Rectal smooth muscle tissue (tissue), 1 donor: ENCODE measurements around the gene FAM83B.

Experiments
- H3K27ac ChIP-seq: one replicate; pipeline ENCODE4 v1.7.0; 2013; ENCODE audit warnings: low read depth, low read length, inconsistent platforms
- H3K27me3 ChIP-seq: one replicate; pipeline ENCODE4 v1.7.0; 2013; ENCODE audit warnings: low read length; ENCODE audit not compliant: control insufficient read depth, insufficient read depth
- H3K36me3 ChIP-seq: one replicate; pipeline ENCODE4 v1.7.0; 2013; ENCODE audit warnings: low read length; ENCODE audit not compliant: control insufficient read depth, insufficient read depth
- H3K4me1 ChIP-seq: one replicate; pipeline ENCODE4 v1.7.0; 2013; ENCODE audit warnings: low read length; ENCODE audit not compliant: control insufficient read depth, insufficient read depth
- H3K4me3 ChIP-seq: one replicate; pipeline ENCODE4 v1.7.0; 2013; ENCODE audit warnings: low read length
- H3K9ac ChIP-seq: one replicate; pipeline ENCODE4 v1.7.0; 2013; ENCODE audit warnings: low read length

FAM83B gene

DNA sequence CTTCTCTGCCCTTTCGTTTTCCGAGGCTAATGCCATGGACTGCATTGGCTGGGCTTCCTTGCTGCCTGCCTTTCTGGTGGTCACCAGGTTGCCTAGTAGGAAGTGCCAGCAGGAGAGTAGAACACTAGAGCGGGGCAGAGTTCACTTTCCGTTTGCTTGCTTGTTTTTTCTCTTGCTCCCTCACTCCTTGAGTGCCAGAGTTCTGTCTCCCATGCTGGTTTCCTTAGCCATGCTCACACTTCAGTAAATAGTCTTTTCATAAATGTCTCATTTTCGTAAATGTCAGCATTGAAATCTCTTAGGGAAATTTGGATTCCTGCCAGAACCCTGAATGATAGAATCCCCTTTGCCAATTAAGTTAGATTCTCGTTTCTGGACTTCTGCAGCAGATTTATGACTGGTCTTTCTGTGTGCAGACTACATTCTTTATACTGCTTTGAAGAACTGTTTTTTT, 63.9 kb downstream of the FAM83B start:
- H3K4me3 ChIP-seq: no peak overlapping the region
- H3K9ac ChIP-seq: no peak overlapping the region

DNA sequence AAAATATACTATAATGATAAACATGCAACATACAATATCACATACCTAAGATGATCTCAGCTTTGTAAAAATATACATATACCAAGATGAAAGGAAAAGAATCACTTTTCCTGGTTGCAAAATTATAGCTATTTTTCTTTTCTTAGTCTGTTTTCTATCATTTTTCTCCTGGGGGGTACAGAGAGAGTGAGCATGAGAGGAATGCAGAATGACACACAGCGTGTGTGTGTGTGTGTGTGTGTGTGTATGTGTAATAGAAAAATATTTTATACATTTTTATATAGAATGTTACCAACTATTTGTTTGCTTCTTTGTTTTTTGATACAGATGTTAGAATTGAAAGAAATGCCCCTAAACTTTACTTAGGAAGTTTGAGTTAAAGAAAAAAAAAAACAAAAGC, 64.3 kb downstream of the FAM83B start:
- no peaks in the 10 kb centered on the region for H3K27me3 ChIP-seq
- no peak overlapping the region for H3K27ac ChIP-seq
- H3K4me3 ChIP-seq: no peak overlapping the region
- H3K4me1 ChIP-seq: no peaks in the 10 kb centered on the region
- no peak overlapping the region for H3K9ac ChIP-seq
- no peaks in the 10 kb centered on the region for H3K36me3 ChIP-seq

More for the DNA sequence above, 63.9 kb downstream of the FAM83B start:
- H3K4me1 ChIP-seq: no peaks in the 10 kb centered on the region
- no peak overlapping the region for H3K27ac ChIP-seq
- no peaks in the 10 kb centered on the region for H3K27me3 ChIP-seq
- no peaks in the 10 kb centered on the region for H3K36me3 ChIP-seq

DNA sequence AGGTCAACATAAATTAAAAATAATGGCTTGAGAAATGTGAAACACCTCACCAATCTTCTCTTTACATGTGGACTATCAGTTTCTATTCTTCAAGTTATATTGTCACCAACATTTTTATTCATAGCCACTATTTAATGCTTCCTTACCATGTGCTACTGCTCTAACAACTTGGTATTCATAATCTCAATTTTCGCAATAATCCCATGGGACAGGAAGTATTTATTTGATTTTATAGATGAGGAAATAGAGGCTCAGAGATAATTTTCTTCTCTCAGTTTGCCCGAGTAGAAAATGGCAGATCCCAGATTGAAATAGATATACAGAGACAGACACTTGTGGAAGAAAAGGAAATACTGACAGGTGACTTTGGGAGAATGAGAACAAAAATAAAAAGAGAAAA, 66.6 kb downstream of the FAM83B start:
- Histone ChIP-seq H3K9ac (no peak overlapping the region), H3K4me3 (no peak overlapping the region), H3K27me3 (no peaks in the 10 kb centered on the region), H3K4me1 (no peaks in the 10 kb centered on the region), H3K27ac (no peak overlapping the region), H3K36me3 (no peaks in the 10 kb centered on the region)

DNA sequence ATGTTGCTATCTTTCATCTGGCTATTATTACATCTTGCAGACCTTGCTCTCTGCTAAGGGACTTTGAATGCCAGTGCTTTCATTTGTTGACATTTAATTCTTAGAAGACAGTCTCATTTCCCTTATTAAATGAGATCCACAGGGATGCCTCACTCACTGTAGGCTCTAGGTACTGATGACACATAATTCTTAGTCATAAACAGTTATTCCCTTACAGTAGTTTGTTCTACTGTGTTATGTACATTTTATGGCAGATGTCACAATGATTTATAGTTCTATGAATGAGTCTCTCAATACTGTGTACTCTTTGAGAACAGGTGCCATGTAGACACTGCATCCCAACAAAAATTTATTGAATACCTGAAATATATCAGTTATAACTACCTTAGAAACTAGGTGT, 70.3 kb downstream of the FAM83B start:
- H3K36me3 ChIP-seq: no peaks in the 10 kb centered on the region
- H3K27ac ChIP-seq: no peak overlapping the region
- no peak overlapping the region for H3K4me3 ChIP-seq
- H3K27me3 ChIP-seq: no peaks in the 10 kb centered on the region
- no peaks in the 10 kb centered on the region for H3K4me1 ChIP-seq
- no peak overlapping the region for H3K9ac ChIP-seq

DNA sequence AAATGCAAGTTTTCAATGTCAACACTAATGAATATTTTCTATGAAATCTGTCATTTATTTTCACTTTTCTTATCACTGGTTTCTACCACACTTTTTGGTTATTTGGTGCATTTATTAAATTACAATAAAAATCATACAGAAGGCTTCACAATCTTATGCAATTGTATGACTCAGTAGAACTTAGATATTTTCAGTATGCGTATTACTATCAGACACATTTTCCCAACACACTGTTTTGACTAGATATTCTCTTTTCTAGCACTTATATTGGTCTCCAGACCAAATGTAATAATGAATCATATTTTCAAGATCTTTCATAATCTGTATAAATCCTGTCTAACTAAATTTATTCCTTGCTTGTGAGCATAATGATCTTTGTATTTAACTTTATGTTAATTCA, 74.1 kb downstream of the FAM83B start:
- Histone ChIP-seq H3K27me3 (no peaks in the 10 kb centered on the region), H3K36me3 (no peaks in the 10 kb centered on the region), H3K9ac (no peak overlapping the region), H3K4me1 (no peaks in the 10 kb centered on the region), H3K27ac (no peak overlapping the region), H3K4me3 (no peak overlapping the region)

DNA sequence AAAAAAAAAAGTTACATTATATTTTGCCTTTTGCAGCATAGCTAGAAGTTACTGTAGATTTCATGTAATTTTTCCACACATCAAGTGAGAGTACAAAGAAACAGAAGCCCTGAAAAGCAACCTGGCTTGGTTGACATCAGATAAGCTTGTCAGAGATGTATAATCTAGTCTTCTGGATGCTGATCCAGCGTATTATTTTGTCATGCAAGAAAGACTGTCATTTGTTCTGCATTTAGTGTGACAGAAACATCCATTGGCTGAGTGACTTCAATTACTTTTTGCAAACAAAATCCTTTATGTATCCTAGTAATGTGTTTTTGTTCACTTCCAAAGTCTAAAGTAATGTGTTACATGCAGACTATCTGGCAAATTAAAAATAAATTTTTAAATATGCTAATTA, 75.3 kb downstream of the FAM83B start:
- no peak overlapping the region for H3K9ac ChIP-seq
- H3K4me1 ChIP-seq: no peaks in the 10 kb centered on the region
- H3K27me3 ChIP-seq: no peaks in the 10 kb centered on the region
- H3K36me3 ChIP-seq: no peaks in the 10 kb centered on the region
- H3K4me3 ChIP-seq: no peak overlapping the region
- no peak overlapping the region for H3K27ac ChIP-seq

DNA sequence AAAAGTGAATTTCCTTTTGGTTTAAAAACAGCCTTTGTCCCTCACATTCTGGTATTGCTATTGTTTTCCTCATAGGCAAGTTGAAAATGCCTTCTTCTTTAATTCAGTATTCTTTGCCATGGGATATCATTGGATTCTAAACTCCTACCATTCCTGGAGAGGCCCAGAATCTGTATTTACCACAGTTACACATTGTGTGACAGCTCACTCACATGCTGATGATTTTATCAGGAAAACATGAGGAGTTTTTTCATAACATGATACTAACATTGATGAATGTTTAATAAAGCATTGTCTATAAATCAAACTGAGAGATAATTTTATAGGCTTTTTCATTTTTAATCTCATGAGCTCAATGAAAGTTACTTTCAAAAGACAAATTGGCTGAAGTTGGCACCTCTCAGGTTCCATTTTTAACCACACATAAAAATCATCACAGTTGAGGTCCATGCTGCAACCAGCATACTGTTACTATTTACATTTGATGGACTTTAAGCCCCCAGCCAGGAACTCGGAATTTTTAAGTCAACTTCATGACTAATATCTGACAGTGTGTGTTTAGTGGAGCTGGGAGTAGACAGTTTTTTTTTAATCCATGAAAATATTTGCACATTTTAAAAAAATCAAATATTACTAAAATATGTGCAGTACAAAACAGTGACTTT, 82.8 kb downstream of the FAM83B start:
- Histone ChIP-seq H3K4me1 (no peaks in the 10 kb centered on the region), H3K9ac (no peak overlapping the region), H3K27ac (no peak overlapping the region), H3K27me3 (no peaks in the 10 kb centered on the region), H3K36me3 (no peaks in the 10 kb centered on the region), H3K4me3 (no peak overlapping the region)

DNA sequence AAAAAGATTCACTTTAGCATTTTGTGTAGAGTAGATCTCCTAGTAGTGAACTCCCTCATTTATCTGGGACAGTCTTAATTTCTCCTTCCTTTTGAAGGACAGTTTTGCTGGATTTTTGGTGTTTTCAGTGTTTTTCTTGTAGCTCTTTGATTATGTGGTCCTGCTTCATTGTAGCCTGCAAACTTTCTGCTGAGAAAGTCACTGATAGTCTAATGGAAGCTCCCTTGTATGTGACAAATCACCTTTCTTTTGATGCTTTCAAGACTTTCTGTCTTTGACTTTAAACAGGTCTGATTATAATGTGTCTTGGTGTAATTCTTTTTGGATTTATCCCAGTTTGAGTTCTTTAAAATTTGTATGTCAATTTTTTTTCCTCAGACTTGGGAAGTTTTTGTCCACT, 86.1 kb downstream of the FAM83B start:
- Histone ChIP-seq H3K27me3 (no peaks in the 10 kb centered on the region), H3K4me3 (no peak overlapping the region), H3K36me3 (no peaks in the 10 kb centered on the region), H3K27ac (no peak overlapping the region), H3K9ac (no peak overlapping the region), H3K4me1 (no peaks in the 10 kb centered on the region)

DNA sequence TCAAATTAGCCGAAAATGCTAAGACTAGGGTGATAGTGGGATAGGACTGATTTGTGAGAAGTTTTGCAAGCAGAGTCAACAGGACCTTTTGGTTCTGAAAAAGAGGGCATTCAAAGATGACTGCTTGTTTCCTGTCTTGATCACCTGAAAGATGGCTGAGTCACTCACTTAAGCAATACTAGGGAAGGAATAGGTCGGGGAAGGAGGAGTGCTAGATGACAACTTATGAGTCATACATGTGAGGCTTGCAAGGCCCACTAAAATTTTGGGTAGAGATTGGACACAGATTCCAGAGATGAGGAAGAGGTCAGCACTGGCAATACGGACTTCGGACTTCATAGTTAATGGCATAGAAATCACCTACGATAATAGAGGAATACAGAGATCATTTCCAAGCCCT, 89.2 kb downstream of the FAM83B start:
- Histone ChIP-seq H3K27ac (no peak overlapping the region), H3K4me3 (no peak overlapping the region), H3K36me3 (no peaks in the 10 kb centered on the region), H3K27me3 (no peaks in the 10 kb centered on the region), H3K9ac (no peak overlapping the region), H3K4me1 (no peaks in the 10 kb centered on the region)

DNA sequence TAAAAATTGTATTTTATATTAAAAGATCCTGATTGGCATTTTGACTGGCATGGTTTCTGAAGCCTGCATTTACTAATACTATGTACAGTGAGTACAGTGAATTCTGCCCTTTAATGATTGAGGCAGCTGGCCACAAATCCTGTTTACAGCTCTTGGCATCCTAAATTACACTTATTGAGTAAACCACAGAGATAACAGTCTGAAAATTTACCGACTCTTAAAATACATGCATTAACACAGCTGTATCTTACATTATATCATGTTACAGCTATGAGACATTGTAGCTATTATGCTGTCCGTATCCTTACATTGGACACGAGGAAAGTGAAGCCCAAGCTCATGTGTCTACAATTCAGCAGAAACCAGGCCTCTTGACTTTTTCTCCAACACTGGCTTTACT, 90.8 kb downstream of the FAM83B start:
- H3K36me3 ChIP-seq: no peaks in the 10 kb centered on the region
- H3K27me3 ChIP-seq: no peaks in the 10 kb centered on the region
- no peaks in the 10 kb centered on the region for H3K4me1 ChIP-seq
- no peak overlapping the region for H3K27ac ChIP-seq
- no peak overlapping the region for H3K4me3 ChIP-seq
- H3K9ac ChIP-seq: no peak overlapping the region

DNA sequence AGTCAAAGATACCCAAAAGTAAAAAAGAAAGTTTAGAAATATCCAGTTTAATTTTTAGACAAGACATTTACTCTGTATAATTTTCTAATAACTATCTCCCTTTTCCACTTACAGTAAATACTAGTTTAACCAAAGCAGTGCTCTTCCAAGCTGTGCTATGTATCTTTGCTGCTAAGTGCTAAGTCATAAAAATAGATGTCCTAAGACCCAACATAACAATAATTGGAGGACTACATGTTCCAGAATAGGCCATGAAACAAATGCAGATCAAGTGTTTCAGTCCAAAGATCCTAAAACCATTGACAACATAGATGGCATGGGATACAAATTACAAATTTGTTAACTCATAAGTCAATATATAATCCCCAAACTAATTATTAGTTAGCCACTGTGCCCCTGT, 111.1 kb downstream of the FAM83B start:
- H3K9ac ChIP-seq: no peak overlapping the region
- H3K36me3 ChIP-seq: no peaks in the 10 kb centered on the region
- H3K4me1 ChIP-seq: no peaks in the 10 kb centered on the region
- H3K27me3 ChIP-seq: no peaks in the 10 kb centered on the region
- H3K27ac ChIP-seq: no peak overlapping the region
- H3K4me3 ChIP-seq: no peak overlapping the region

DNA sequence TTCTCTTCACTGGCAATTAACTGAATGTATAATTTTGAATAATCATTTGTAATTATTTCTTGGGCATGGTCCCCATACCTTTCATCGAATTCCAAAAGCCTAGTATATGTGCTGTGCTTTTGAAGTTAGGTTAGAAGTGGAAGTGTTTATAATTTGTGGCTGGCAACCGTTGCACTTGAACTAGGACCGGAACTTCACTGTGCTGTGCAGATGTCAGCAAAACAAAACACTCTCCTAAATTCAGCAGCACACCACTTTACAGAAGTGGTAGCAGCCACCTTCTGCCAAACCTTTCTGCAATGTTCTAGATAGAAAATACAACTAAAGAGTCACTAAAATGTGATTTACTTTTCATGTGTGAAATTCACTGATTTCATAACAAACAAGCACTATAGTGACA, 111.9 kb downstream of the FAM83B start:
- H3K36me3 ChIP-seq: no peaks in the 10 kb centered on the region
- no peaks in the 10 kb centered on the region for H3K4me1 ChIP-seq
- no peak overlapping the region for H3K9ac ChIP-seq
- no peak overlapping the region for H3K27ac ChIP-seq
- H3K27me3 ChIP-seq: no peaks in the 10 kb centered on the region
- H3K4me3 ChIP-seq: no peak overlapping the region

DNA sequence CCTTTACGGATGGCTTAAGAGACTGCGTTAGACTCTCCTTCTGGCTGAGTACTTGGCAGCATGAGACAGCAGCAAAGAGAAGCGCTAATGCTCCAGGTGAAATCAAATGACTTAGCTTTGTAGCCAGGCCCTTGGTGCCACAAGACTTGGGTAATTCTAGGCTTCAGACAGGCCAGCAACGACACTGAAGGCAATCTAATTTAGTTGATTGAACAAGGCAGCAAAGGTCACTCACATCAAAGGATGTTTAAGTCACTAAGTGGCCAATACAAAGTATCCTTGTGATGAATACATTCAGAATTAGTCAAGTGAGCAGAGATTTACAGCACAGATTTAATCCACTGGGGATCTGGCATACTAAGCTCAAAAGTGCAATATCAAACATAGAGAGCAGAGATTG, 113.2 kb downstream of the FAM83B start:
- H3K4me1 ChIP-seq: no peaks in the 10 kb centered on the region
- H3K27me3 ChIP-seq: no peaks in the 10 kb centered on the region
- H3K36me3 ChIP-seq: no peaks in the 10 kb centered on the region
- H3K9ac ChIP-seq: no peak overlapping the region
- H3K4me3 ChIP-seq: no peak overlapping the region
- no peak overlapping the region for H3K27ac ChIP-seq
